ENCODE measurements around the gene GPR37. TPM values are rescaled to one million over a fixed set of nuclear protein-coding genes. Genes with fewer than 3 reads are reported as not detected.

The GPR37 gene
- polyA plus RNA-seq, 1 donor from 2014 or later, result 1.4 TPM

GRCh38 chr7:124716894-124717293 is 48.7 kb downstream of the GPR37 start:
- Histone ChIP-seq H2AFZ (ENCODE audit: low read depth, low read length) (no peak overlapping the region), H3K27me3 (ENCODE audit: insufficient read depth, low read depth, low read length) (no peaks in the 10 kb centered on the region), H3K4me3 (ENCODE audit: low read length) (no peak overlapping the region), H3K4me2 (ENCODE audit: low read length) (no peak overlapping the region), H3K9ac (ENCODE audit: low read length) (no peak overlapping the region), H4K20me1 (ENCODE audit: insufficient read depth) (no peaks in the 10 kb centered on the region), H3K27ac (ENCODE audit: low read length) (no peak overlapping the region), H3K36me3 (ENCODE audit: insufficient read depth, low read length) (no peaks in the 10 kb centered on the region), H3K9me2 (ENCODE audit: insufficient read depth, low read length) (no peaks in the 10 kb centered on the region), H3K79me2 (replicated peaks; ENCODE audit: insufficient read depth, low read length) (no peaks in the 10 kb centered on the region), H3F3A (ENCODE audit: insufficient read depth, low read length, poor library complexity, severe bottlenecking) (no peaks in the 10 kb centered on the region), H3K9me3 (ENCODE audit: low read length) (no peaks in the 10 kb centered on the region)
- TF ChIP-seq TAF1 (IDR thresholded peaks at IDR 0.05; ENCODE audit: low read depth) (no peak), POLR2AphosphoS5 (IDR thresholded peaks at IDR 0.05) (no peak)
- TF ChIP-seq, protein P1, sequence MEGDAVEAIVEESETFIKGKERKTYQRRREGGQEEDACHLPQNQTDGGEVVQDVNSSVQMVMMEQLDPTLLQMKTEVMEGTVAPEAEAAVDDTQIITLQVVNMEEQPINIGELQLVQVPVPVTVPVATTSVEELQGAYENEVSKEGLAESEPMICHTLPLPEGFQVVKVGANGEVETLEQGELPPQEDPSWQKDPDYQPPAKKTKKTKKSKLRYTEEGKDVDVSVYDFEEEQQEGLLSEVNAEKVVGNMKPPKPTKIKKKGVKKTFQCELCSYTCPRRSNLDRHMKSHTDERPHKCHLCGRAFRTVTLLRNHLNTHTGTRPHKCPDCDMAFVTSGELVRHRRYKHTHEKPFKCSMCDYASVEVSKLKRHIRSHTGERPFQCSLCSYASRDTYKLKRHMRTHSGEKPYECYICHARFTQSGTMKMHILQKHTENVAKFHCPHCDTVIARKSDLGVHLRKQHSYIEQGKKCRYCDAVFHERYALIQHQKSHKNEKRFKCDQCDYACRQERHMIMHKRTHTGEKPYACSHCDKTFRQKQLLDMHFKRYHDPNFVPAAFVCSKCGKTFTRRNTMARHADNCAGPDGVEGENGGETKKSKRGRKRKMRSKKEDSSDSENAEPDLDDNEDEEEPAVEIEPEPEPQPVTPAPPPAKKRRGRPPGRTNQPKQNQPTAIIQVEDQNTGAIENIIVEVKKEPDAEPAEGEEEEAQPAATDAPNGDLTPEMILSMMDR (IDR thresholded peaks at IDR 0.05; ENCODE audit: poor library complexity, severe bottlenecking), result no peak
- TF ChIP-seq, protein P2, sequence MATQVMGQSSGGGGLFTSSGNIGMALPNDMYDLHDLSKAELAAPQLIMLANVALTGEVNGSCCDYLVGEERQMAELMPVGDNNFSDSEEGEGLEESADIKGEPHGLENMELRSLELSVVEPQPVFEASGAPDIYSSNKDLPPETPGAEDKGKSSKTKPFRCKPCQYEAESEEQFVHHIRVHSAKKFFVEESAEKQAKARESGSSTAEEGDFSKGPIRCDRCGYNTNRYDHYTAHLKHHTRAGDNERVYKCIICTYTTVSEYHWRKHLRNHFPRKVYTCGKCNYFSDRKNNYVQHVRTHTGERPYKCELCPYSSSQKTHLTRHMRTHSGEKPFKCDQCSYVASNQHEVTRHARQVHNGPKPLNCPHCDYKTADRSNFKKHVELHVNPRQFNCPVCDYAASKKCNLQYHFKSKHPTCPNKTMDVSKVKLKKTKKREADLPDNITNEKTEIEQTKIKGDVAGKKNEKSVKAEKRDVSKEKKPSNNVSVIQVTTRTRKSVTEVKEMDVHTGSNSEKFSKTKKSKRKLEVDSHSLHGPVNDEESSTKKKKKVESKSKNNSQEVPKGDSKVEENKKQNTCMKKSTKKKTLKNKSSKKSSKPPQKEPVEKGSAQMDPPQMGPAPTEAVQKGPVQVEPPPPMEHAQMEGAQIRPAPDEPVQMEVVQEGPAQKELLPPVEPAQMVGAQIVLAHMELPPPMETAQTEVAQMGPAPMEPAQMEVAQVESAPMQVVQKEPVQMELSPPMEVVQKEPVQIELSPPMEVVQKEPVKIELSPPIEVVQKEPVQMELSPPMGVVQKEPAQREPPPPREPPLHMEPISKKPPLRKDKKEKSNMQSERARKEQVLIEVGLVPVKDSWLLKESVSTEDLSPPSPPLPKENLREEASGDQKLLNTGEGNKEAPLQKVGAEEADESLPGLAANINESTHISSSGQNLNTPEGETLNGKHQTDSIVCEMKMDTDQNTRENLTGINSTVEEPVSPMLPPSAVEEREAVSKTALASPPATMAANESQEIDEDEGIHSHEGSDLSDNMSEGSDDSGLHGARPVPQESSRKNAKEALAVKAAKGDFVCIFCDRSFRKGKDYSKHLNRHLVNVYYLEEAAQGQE (IDR thresholded peaks at IDR 0.05; ENCODE audit: borderline replicate concordance), result no peak

GRCh38 chr7:124713086-124713485 is 52.5 kb downstream of the GPR37 start:
- no peak overlapping the region for H3K27ac ChIP-seq (ENCODE audit: low read length)
- no peak overlapping the region for H3K9ac ChIP-seq (ENCODE audit: low read length)
- H3F3A ChIP-seq (ENCODE audit: insufficient read depth, low read length, poor library complexity, severe bottlenecking), result no peaks in the 10 kb centered on the region

More at GRCh38 chr7:124713086-124713485, 52.5 kb downstream of the GPR37 start:
- TF ChIP-seq RAD21 (conservative IDR thresholded peaks at IDR 0.05) (no peak), EP300 (conservative IDR thresholded peaks at IDR 0.05; ENCODE audit: poor library complexity, severe bottlenecking) (no peak), EZH2 (IDR thresholded peaks at IDR 0.05; ENCODE audit: borderline replicate concordance, insufficient read depth, low read length, poor library complexity, severe bottlenecking) (no peak), SMC3 (conservative IDR thresholded peaks at IDR 0.05; ENCODE audit: poor library complexity) (no peak)
- TF ChIP-seq, protein P1 (IDR thresholded peaks at IDR 0.05; ENCODE audit: poor library complexity, severe bottlenecking), result no peak
- Histone ChIP-seq H3K4me3 (ENCODE audit: low read length) (no peak overlapping the region), H3K27me3 (ENCODE audit: insufficient read depth, low read depth, low read length) (no peaks in the 10 kb centered on the region), H3K9me3 (ENCODE audit: low read length) (no peaks in the 10 kb centered on the region), H4K20me1 (ENCODE audit: insufficient read depth) (no peaks in the 10 kb centered on the region), H3K79me2 (replicated peaks; ENCODE audit: insufficient read depth, low read length) (no peaks in the 10 kb centered on the region), H2AFZ (ENCODE audit: low read depth, low read length) (no peak overlapping the region), H3K4me2 (ENCODE audit: low read length) (no peak overlapping the region), H3K36me3 (ENCODE audit: insufficient read depth, low read length) (no peaks in the 10 kb centered on the region), H3K9me2 (ENCODE audit: insufficient read depth, low read length) (no peaks in the 10 kb centered on the region)
